Kidney epithelial cell (primary cell): ENCODE measurements around the gene ZNF641. TPM values are rescaled to one million over a fixed set of nuclear protein-coding genes. Genes with fewer than 3 reads are reported as not detected.

Source experiments
- DNase-seq: peaks from one replicate; pipeline ENCODE4 v3.0.0-alpha.2; 2010; ENCODE audit warnings: low read depth
- H3K27me3 ChIP-seq: 2 replicates; pipeline ENCODE4 v1.6.0; 2011; ENCODE audit warnings: low read length; ENCODE audit not compliant: control insufficient read depth, insufficient read depth
- H3K36me3 ChIP-seq: 2 replicates; pipeline ENCODE4 v1.5.1; 2011; ENCODE audit warnings: low read length; ENCODE audit not compliant: control insufficient read depth, insufficient read depth
- H3K4me3 ChIP-seq: 2 replicates; pipeline ENCODE4 v1.5.1; 2011; ENCODE audit warnings: low read depth, mild to moderate bottlenecking, control low read depth, low read length
- CTCF ChIP-seq: IDR thresholded peaks from 2 replicates; pipeline ENCODE4 v1.5.1; 2011; ENCODE audit warnings: mild to moderate bottlenecking, moderate library complexity, low read length, control low read depth, inconsistent platforms; ENCODE audit not compliant: insufficient read depth, poor library complexity, severe bottlenecking
- total RNA-seq: library from RNA; depleted of rRNA; stranded (reverse); fragments of >200 nt; gene quantifications from 2 replicates; pipeline ENCODE4 v1.2.3, GENCODE V29; 2015

ZNF641 gene
- total RNA-seq, 1 donor from 2014 or later: 13.5 TPM

DNA sequence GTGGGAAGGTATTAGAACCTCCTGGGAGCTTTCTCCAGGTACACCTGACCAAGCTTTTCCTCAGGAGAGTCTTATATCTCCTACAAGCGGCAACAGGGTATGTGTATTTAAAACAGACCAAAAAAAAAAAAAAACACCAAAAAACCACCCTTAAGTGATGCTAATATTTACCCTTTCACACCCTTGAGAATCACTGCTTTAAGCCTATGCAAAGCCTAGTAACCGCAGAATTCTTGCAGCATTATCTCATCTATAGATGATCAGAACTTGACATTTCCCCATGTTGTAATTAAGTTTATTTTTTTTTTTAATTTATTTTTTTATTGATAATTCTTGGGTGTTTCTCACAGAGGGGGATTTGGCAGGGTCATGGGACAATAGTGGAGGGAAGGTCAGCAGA is 19.3 kb downstream of the ZNF641 start:
- no peaks in the 10 kb centered on the region for H3K27me3 ChIP-seq

GRCh38 chr12:48329199-48329939 is 21.4 kb downstream of the ZNF641 start:
- Histone ChIP-seq H3K36me3 (no peaks in the 10 kb centered on the region), H3K4me3 (no peak overlapping the region), H3K27me3 (no peaks in the 10 kb centered on the region)
- no peak for DNase-seq
- no peak for TF ChIP-seq CTCF

More for the DNA sequence above, 19.3 kb downstream of the ZNF641 start:
- DNase-seq: no peak
- Histone ChIP-seq H3K4me3 (no peak overlapping the region), H3K36me3 (no peaks in the 10 kb centered on the region)
- TF ChIP-seq CTCF: no peak

GRCh38 chr12:48316491-48316890 is 34.2 kb downstream of the ZNF641 start:
- no peak for TF ChIP-seq CTCF
- Histone ChIP-seq H3K36me3 (no peaks in the 10 kb centered on the region), H3K4me3 (no peak overlapping the region), H3K27me3 (no peaks in the 10 kb centered on the region)
- no peak for DNase-seq

- no peak for DNase-seq
- no peak for TF ChIP-seq CTCF
- H3K27me3 ChIP-seq: peaks cover 2% of the 10 kb centered on the region
- no peaks in the 10 kb centered on the region for H3K36me3 ChIP-seq
- no peak overlapping the region for H3K4me3 ChIP-seq
Measured at GRCh38 chr12:48311313-48311712, 39.4 kb downstream of the ZNF641 start.

DNA sequence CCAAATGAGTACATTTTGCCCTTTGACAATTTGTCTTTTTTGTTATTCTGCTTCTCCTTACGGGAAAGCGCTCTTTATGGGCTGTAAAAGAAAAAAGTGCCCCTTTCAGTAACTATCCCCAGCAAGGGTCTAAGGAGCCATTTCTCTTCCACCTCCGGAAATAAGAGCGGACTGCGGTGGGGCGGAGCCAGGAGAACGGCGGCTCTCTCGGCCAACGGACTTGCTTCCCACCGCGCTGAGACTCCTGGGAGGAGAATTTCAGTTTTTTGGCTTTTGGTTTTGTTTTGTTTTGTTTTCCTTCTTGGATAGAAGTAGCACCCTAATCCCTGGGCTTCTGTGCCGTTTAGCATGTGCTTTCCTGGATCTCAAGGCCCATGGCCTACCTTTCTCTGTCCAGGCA is 43.5 kb downstream of the ZNF641 start:
- Histone ChIP-seq H3K4me3 (no peak overlapping the region), H3K36me3 (no peaks in the 10 kb centered on the region), H3K27me3 (peaks cover 2% of the 10 kb centered on the region)
- no peak for DNase-seq
- TF ChIP-seq CTCF: no peak

GRCh38 chr12:48305190-48305589 is 45.5 kb downstream of the ZNF641 start:
- H3K27me3 ChIP-seq: no peaks in the 10 kb centered on the region

More at GRCh38 chr12:48305190-48305589, 45.5 kb downstream of the ZNF641 start:
- no peaks in the 10 kb centered on the region for H3K36me3 ChIP-seq
- no peak for TF ChIP-seq CTCF
- no peak for DNase-seq
- H3K4me3 ChIP-seq: no peak overlapping the region
